Astrocyte (in vitro differentiated cells and primary cell): ENCODE data around the gene P3H1. TPM values are rescaled to one million over a fixed set of nuclear protein-coding genes. Genes with fewer than 3 reads are reported as not detected.

Experiments
- DNase-seq: peaks from one replicate; pipeline ENCODE4 v3.0.0-alpha.2; 2010; ENCODE audit warnings: low read depth
- FAIRE-seq: peaks from 2 replicates; lab custom pipeline; 2011; peaks lifted over from hg19 to GRCh38; lab: Jason Lieb, UNC
- H2AFZ ChIP-seq: 2 replicates; pipeline ENCODE4 v1.6.0; 2012; ENCODE audit warnings: low read depth, low read length, inconsistent platforms
- H3K27ac ChIP-seq: 2 replicates; pipeline ENCODE4 v1.5.1; 2011; ENCODE audit warnings: low read depth, low read length, inconsistent platforms
- H3K27me3 ChIP-seq: 2 replicates; pipeline ENCODE4 v1.6.0; 2011; ENCODE audit warnings: low read length, inconsistent platforms; ENCODE audit not compliant: insufficient read depth
- H3K36me3 ChIP-seq: 2 replicates; pipeline ENCODE4 v1.5.1; 2011; ENCODE audit warnings: low read length, inconsistent platforms; ENCODE audit not compliant: insufficient read depth
- H3K4me1 ChIP-seq: 2 replicates; pipeline ENCODE4 v1.5.1; 2011; ENCODE audit warnings: low read length, inconsistent platforms; ENCODE audit not compliant: insufficient read depth
- H3K4me2 ChIP-seq: 2 replicates; pipeline ENCODE4 v1.6.0; 2012; ENCODE audit warnings: low read length, inconsistent platforms
- H3K4me3 ChIP-seq: 2 replicates; pipeline ENCODE4 v1.5.1; 2011; ENCODE audit warnings: low read depth, mild to moderate bottlenecking, low read length, inconsistent platforms; ENCODE audit not compliant: insufficient read depth
- H3K79me2 ChIP-seq: 2 replicates; pipeline ENCODE4 v1.6.0; 2012; ENCODE audit warnings: mild to moderate bottlenecking, low read length, inconsistent platforms; ENCODE audit not compliant: insufficient read depth
- H3K9ac ChIP-seq: 2 replicates; pipeline ENCODE4 v1.6.0; 2012; ENCODE audit warnings: mild to moderate bottlenecking, low read length, inconsistent platforms
- H3K9me3 ChIP-seq: 2 replicates; pipeline ENCODE4 v1.5.1; 2012; ENCODE audit warnings: low read depth, mild to moderate bottlenecking, low read length, inconsistent platforms; ENCODE audit not compliant: insufficient read depth
- H4K20me1 ChIP-seq: 2 replicates; pipeline ENCODE4 v1.6.0; 2012; ENCODE audit warnings: low read length, inconsistent platforms; ENCODE audit not compliant: insufficient read depth
- H3K27ac Mint-ChIP-seq: one replicate; pipeline ENCODE4 v1.8.0; 2021; ENCODE audit warnings: mild to moderate bottlenecking, mixed read lengths; ENCODE audit not compliant: unreplicated experiment
- H3K27me3 Mint-ChIP-seq: one replicate; pipeline ENCODE4 v1.8.0; 2021; ENCODE audit warnings: low read depth, mixed read lengths; ENCODE audit not compliant: unreplicated experiment
- H3K36me3 Mint-ChIP-seq: one replicate; pipeline ENCODE4 v1.8.0; 2021; ENCODE audit warnings: low read depth, mixed read lengths; ENCODE audit not compliant: unreplicated experiment
- H3K4me1 Mint-ChIP-seq: one replicate; pipeline ENCODE4 v1.8.0; 2021; ENCODE audit warnings: low read depth, mixed read lengths; ENCODE audit not compliant: unreplicated experiment
- H3K4me3 Mint-ChIP-seq: one replicate; pipeline ENCODE4 v1.8.0; 2021; ENCODE audit warnings: mild to moderate bottlenecking, moderate library complexity, mixed read lengths; ENCODE audit not compliant: unreplicated experiment
- H3K9me3 Mint-ChIP-seq: one replicate; pipeline ENCODE4 v1.8.0; 2021; ENCODE audit warnings: mild to moderate bottlenecking, mixed read lengths; ENCODE audit not compliant: unreplicated experiment
- CTCF ChIP-seq: IDR thresholded peaks from 2 replicates; pipeline ENCODE4 v1.5.1; 2011; ENCODE audit warnings: low read depth, mild to moderate bottlenecking, inconsistent platforms, low read length, moderate library complexity; ENCODE audit not compliant: insufficient read depth
- EZH2 ChIP-seq: IDR thresholded peaks from 2 replicates; pipeline ENCODE4 v1.6.1; 2012; ENCODE audit warnings: mild to moderate bottlenecking, low read length, inconsistent platforms; ENCODE audit not compliant: insufficient read depth
- total RNA-seq: library from RNA; stranded (reverse); gene quantifications from 2 replicates; pipeline ENCODE4 v1.2.1, GENCODE V29; 2021

P3H1 gene
- total RNA-seq, 1 donor from 2014 or later: 277 TPM

- Mint-ChIP-seq H3K36me3 (peaks cover 55% of the 10 kb centered on the region), H3K9me3 (peaks cover 2% of the 10 kb centered on the region), H3K4me3 (no peak overlapping the region), H3K27me3 (no peaks in the 10 kb centered on the region), H3K4me1 (no peaks in the 10 kb centered on the region), H3K27ac (peak overlapping the region; percentile 41)
- H3K36me3 ChIP-seq: peaks cover 41% of the 10 kb centered on the region
- DNase-seq (no peak), FAIRE-seq (no peak)
- no peaks in the 10 kb centered on the region for H3K9me3 ChIP-seq
- H3K4me2 ChIP-seq: no peak overlapping the region
- no peaks in the 10 kb centered on the region for H3K79me2 ChIP-seq
- TF ChIP-seq CTCF: no peak
- no peak for TF ChIP-seq EZH2
- peaks cover 73% of the 10 kb centered on the region for H4K20me1 ChIP-seq
- no peaks in the 10 kb centered on the region for H3K4me1 ChIP-seq
- H3K9ac ChIP-seq: no peak overlapping the region
- H3K4me3 ChIP-seq: no peak overlapping the region
- H3K27ac ChIP-seq: no peak overlapping the region
- no peak overlapping the region for H2AFZ ChIP-seq
- no peaks in the 10 kb centered on the region for H3K27me3 ChIP-seq
Measured at GRCh38 chr1:42748461-42749410, 18.1 kb downstream of the P3H1 start.

GRCh38 chr1:42748021-42748420 is 18.8 kb downstream of the P3H1 start:
- Mint-ChIP-seq H3K36me3 (peaks cover 49% of the 10 kb centered on the region), H3K9me3 (peaks cover 2% of the 10 kb centered on the region), H3K4me1 (no peaks in the 10 kb centered on the region), H3K27ac (no peak overlapping the region), H3K27me3 (no peaks in the 10 kb centered on the region), H3K4me3 (no peak overlapping the region)
- Histone ChIP-seq H3K27me3 (no peaks in the 10 kb centered on the region), H3K4me3 (no peak overlapping the region), H3K79me2 (no peaks in the 10 kb centered on the region), H3K4me2 (no peak overlapping the region), H3K27ac (no peak overlapping the region), H2AFZ (no peak overlapping the region), H4K20me1 (peaks cover 68% of the 10 kb centered on the region), H3K36me3 (peaks cover 36% of the 10 kb centered on the region), H3K9me3 (no peaks in the 10 kb centered on the region), H3K9ac (no peak overlapping the region), H3K4me1 (no peaks in the 10 kb centered on the region)
- TF ChIP-seq EZH2 (no peak), CTCF (no peak)
- FAIRE-seq: no peak
- no peak for DNase-seq

GRCh38 chr1:42747125-42747524 is 19.7 kb downstream of the P3H1 start:
- no peak overlapping the region for H3K4me3 Mint-ChIP-seq

More at GRCh38 chr1:42747125-42747524, 19.7 kb downstream of the P3H1 start:
- H3K27ac ChIP-seq: no peak overlapping the region
- no peak overlapping the region for H3K4me3 ChIP-seq
- no peaks in the 10 kb centered on the region for H3K79me2 ChIP-seq
- FAIRE-seq: no peak
- no peak overlapping the region for H3K9ac ChIP-seq
- Mint-ChIP-seq H3K27me3 (no peaks in the 10 kb centered on the region), H3K36me3 (peaks cover 42% of the 10 kb centered on the region), H3K27ac (no peak overlapping the region), H3K9me3 (peaks cover 2% of the 10 kb centered on the region), H3K4me1 (no peaks in the 10 kb centered on the region)
- H3K36me3 ChIP-seq: peaks cover 27% of the 10 kb centered on the region
- no peaks in the 10 kb centered on the region for H3K4me1 ChIP-seq
- TF ChIP-seq CTCF (peak; percentile 32), EZH2 (no peak)
- no peaks in the 10 kb centered on the region for H3K27me3 ChIP-seq
- no peaks in the 10 kb centered on the region for H3K9me3 ChIP-seq
- H2AFZ ChIP-seq: no peak overlapping the region
- H3K4me2 ChIP-seq: no peak overlapping the region
- DNase-seq: no peak
- H4K20me1 ChIP-seq: peaks cover 59% of the 10 kb centered on the region
